ENCODE measurements around the gene DTYMK. TPM values are rescaled to one million over a fixed set of nuclear protein-coding genes. Genes with fewer than 3 reads are reported as not detected.

The DTYMK gene
- polyA plus RNA-seq, 2 of the 4 experiments (the other 2 are of a cell fraction), result 68.7 to 99.5 TPM

DNA sequence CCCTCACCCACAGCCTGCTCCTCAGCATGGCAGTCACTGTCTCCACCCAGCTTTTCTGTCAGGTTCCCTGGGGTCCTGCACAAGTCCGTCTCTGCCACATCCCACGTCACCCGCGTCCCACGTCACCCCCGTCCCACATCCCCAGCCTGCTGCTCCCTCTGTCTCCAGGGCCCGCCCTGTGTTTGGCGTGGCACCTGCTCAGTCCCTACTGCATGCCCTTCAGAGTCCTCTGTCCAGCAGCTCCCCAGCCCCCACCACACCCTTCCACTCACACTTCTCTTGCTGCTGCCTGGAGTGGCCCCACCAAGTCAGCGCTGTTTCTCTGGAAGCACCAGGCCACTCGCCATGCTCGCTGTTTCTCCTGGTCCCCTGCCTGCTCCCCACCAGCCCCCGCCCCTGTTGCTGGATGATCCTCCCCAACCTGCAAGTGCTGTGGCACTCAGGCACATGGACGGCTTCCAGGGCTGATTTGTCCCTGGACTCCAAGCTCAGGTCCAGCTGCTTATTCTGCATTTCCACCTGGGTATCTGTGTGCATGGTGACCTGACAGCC lies 30.3 kb downstream of the DTYMK start:
- FAIRE-seq, result no peak

DNA sequence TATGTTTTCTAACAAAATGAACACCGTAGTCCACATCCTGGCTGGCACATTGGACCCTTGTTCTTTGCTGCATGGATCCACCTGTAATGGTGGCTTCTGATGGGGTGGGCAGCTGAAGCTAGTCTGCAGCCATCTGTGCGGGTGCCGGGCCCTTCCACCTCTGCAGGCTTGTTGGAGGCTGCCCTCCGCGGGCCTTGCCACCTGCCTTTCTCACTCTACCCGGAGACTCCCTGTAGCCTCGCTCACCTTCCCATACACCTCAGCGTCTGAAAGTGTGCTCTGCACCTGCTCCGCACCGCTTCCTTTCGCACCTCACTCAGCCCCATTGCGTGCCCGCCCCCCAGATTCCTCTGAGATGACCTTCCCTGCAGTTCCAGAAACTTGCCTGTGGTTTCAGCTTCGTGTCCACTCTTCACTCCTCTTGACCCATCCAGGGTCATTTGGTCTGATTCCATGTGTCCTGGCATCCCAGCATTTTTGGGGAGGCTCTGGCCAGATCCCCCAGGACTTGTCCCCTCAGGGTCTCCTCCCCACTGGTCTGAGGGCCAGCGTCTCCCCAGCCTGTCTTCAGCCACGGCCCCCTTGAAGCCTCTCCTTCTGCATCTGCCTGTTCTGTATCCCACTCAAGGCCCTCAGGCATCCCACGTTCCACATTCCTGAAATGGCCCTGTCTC lies 31.0 kb downstream of the DTYMK start:
- Histone ChIP-seq H3K4me3 (no peak overlapping the region), H3K27ac (no peak overlapping the region), H3K9me3 (no peaks in the 10 kb centered on the region), H3K4me2 (no peak overlapping the region), H3K4me1 (no peaks in the 10 kb centered on the region)
- WGBS (ENCODE audit: missing lambda C conversion rate), result 90% methylated on average over 17 of the region's 17 CpGs
- TF ChIP-seq SMC3 (IDR thresholded peaks at IDR 0.05), result no peak
- TF ChIP-seq HOXA7 (CRISPR knock-in tag; IDR thresholded peaks at IDR 0.05), result no peak
- no peak for TF ChIP-seq NFE2L2 (conservative IDR thresholded peaks at IDR 0.05; ENCODE audit: low read length)
- no peak for TF ChIP-seq EHF (CRISPR knock-in tag; IDR thresholded peaks at IDR 0.05)
- TF ChIP-seq NR3C1 (IDR thresholded peaks at IDR 0.05), result no peak
- TF ChIP-seq ELK1 (IDR thresholded peaks at IDR 0.05; ENCODE audit: low read depth, low read length), result no peak
- no peak for TF ChIP-seq HOXB5 (CRISPR knock-in tag; IDR thresholded peaks at IDR 0.05)
- TF ChIP-seq NPAS2 (CRISPR knock-in tag; IDR thresholded peaks at IDR 0.05; ENCODE audit: borderline replicate concordance), result no peak
- FAIRE-seq (no peak), DNase-seq (ENCODE audit: low read depth in 1 of 2, low spot score in 1 of 2) (no peak), ATAC-seq (no peak)
- CTCF ChIA-PET, result interaction anchor here (1.6 kb wide), 1 partner anchor 9 kb away, joined by 5 read pairs; no protein-coding TSS in a partner anchor
- POLR2A ChIA-PET, result no interaction called here

More for the DNA sequence above, 30.3 kb downstream of the DTYMK start:
- DNase-seq (ENCODE audit: low read depth in 1 of 2, low spot score in 1 of 2), result no peak
- Histone ChIP-seq H3K4me2 (no peak overlapping the region), H3K9me3 (no peaks in the 10 kb centered on the region), H3K4me3 (no peak overlapping the region), H3K27ac (no peak overlapping the region), H3K4me1 (no peaks in the 10 kb centered on the region)
- POLR2A ChIA-PET, result no interaction called here
- TF ChIP-seq JUNB (IDR thresholded peaks at IDR 0.05) (no peak), HOXB13 (CRISPR knock-in tag; IDR thresholded peaks at IDR 0.05; ENCODE audit: low read depth) (no peak), POLR2A (IDR thresholded peaks at IDR 0.05; ENCODE audit: low read length) (no peak), SREBF2 (IDR thresholded peaks at IDR 0.05) (no peak), HDAC2 (IDR thresholded peaks at IDR 0.05) (no peak), TP53 (CRISPR knock-in tag; IDR thresholded peaks at IDR 0.05) (no peak), TFCP2L1 (CRISPR knock-in tag; IDR thresholded peaks at IDR 0.05) (no peak), ZNF302 (CRISPR knock-in tag; IDR thresholded peaks at IDR 0.05) (no peak), NR3C1 (IDR thresholded peaks at IDR 0.05) (no peak), SMC3 (IDR thresholded peaks at IDR 0.05) (no peak), RFX5 (IDR thresholded peaks at IDR 0.05) (no peak)
- TF ChIP-seq, protein P1, sequence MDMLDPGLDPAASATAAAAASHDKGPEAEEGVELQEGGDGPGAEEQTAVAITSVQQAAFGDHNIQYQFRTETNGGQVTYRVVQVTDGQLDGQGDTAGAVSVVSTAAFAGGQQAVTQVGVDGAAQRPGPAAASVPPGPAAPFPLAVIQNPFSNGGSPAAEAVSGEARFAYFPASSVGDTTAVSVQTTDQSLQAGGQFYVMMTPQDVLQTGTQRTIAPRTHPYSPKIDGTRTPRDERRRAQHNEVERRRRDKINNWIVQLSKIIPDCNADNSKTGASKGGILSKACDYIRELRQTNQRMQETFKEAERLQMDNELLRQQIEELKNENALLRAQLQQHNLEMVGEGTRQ (IDR thresholded peaks at IDR 0.05), result no peak
- CTCF ChIA-PET, result interaction anchor here (1.6 kb wide), 1 partner anchor 9 kb away, joined by 5 read pairs; no protein-coding TSS in a partner anchor
- no peak for ATAC-seq
- 95% methylated on average over 11 of the region's 13 CpGs for WGBS (ENCODE audit: missing lambda C conversion rate)

GRCh38 chr2:241654551-241654950 lies 32.1 kb downstream of the DTYMK start:
- ChIA-PET POLR2A (no interaction called here), CTCF (no interaction called here)
- FAIRE-seq, result no peak
- no peak for TF ChIP-seq CBX8 (IDR thresholded peaks at IDR 0.05)
- TF ChIP-seq KDM1A (IDR thresholded peaks at IDR 0.05; ENCODE audit: low read depth), result no peak
- TF ChIP-seq POLR2AphosphoS2 (conservative IDR thresholded peaks at IDR 0.05; ENCODE audit: low read length), result no peak
- no peak for TF ChIP-seq FOSL2 (IDR thresholded peaks at IDR 0.05)
- TF ChIP-seq FOSL2 (CRISPR knock-in tag; IDR thresholded peaks at IDR 0.05), result no peak
- TF ChIP-seq ZC3H11A (IDR thresholded peaks at IDR 0.05), result no peak
- TF ChIP-seq MYC (IDR thresholded peaks at IDR 0.05; ENCODE audit: borderline replicate concordance, low read length), result no peak
- TF ChIP-seq POLR2A (IDR thresholded peaks at IDR 0.05; ENCODE audit: low read length), result no peak
- TF ChIP-seq ELK1 (IDR thresholded peaks at IDR 0.05; ENCODE audit: low read depth, low read length), result no peak
- TF ChIP-seq RARB (CRISPR knock-in tag; IDR thresholded peaks at IDR 0.05), result no peak
- TF ChIP-seq EHMT2 (IDR thresholded peaks at IDR 0.05; ENCODE audit: low read depth), result no peak
- TF ChIP-seq ZFP36 (IDR thresholded peaks at IDR 0.05; ENCODE audit: borderline replicate concordance, partially characterized antibody), result no peak
- TF ChIP-seq NFE2L2 (conservative IDR thresholded peaks at IDR 0.05; ENCODE audit: low read length), result no peak
- TF ChIP-seq CEBPB (IDR thresholded peaks at IDR 0.05), result no peak
- no peak for ATAC-seq
- no peak overlapping the region for H3K4me2 ChIP-seq
- no peak for DNase-seq (ENCODE audit: low read depth in 1 of 2, low spot score in 1 of 2)
- H3K4me3 ChIP-seq, result no peak overlapping the region
- H3K27ac ChIP-seq, result no peak overlapping the region
- H3K4me1 ChIP-seq, result no peaks in the 10 kb centered on the region
- WGBS (ENCODE audit: missing lambda C conversion rate), result 88% methylated on average over 11 of the region's 12 CpGs
- H3K9me3 ChIP-seq, result no peaks in the 10 kb centered on the region

Measured in A549 (cell line).